Neural progenitor cell (in vitro differentiated cells): Measurements from ENCODE around the gene ZFP3. TPM values are rescaled to one million over a fixed set of nuclear protein-coding genes. Genes with fewer than 3 reads are reported as not detected.
"Not testable (repeated sequence)": the region's sequence is repeated elsewhere in the genome, so short reads cannot be mapped to it uniquely, and the experiment has no call there.

Experiments
- DNase-seq: peaks from one replicate; pipeline ENCODE4 v3.0.0-alpha.2; 2016; ENCODE audit warnings: low spot score
- H2AFZ ChIP-seq: fragments of 200-600 bp; sonication (generic); replicated peaks from 2 replicates; pipeline ENCODE4 v1.6.1; 2016; ENCODE audit warnings: antibody characterized with exemption
- H3F3A ChIP-seq: fragments of 200-600 bp; sonication (generic); 2 replicates; pipeline ENCODE4 v1.6.1; 2016; ENCODE audit warnings: antibody characterized with exemption, low read depth
- H3K27ac ChIP-seq: fragments of 200-600 bp; sonication (generic); 2 replicates; pipeline ENCODE4 v1.5.1; 2016; ENCODE audit warnings: mild to moderate bottlenecking
- H3K27me3 ChIP-seq: fragments of 200-600 bp; sonication (generic); 2 replicates; pipeline ENCODE4 v1.6.1; 2016; ENCODE audit warnings: mild to moderate bottlenecking, moderate library complexity
- H3K36me3 ChIP-seq: fragments of 200-600 bp; sonication (generic); 2 replicates; pipeline ENCODE4 v1.5.1; 2016
- H3K4me1 ChIP-seq: fragments of 200-600 bp; sonication (generic); 2 replicates; pipeline ENCODE4 v1.6.1; 2016; ENCODE audit warnings: mixed run types
- H3K4me2 ChIP-seq: fragments of 200-600 bp; sonication (generic); 2 replicates; pipeline ENCODE4 v1.6.1; 2016
- H3K4me3 ChIP-seq: fragments of 200-600 bp; sonication (generic); 2 replicates; pipeline ENCODE4 v1.5.1; 2016
- H3K79me2 ChIP-seq: fragments of 200-600 bp; sonication (generic); 2 replicates; pipeline ENCODE4 v1.6.1; 2016; ENCODE audit warnings: low read depth
- H3K9ac ChIP-seq: fragments of 200-600 bp; sonication (generic); 2 replicates; pipeline ENCODE4 v1.6.1; 2016
- H3K9me3 ChIP-seq: fragments of 200-600 bp; sonication (generic); 2 replicates; pipeline ENCODE4 v1.5.1; 2016; ENCODE audit warnings: low read depth
- H4K20me1 ChIP-seq: fragments of 200-600 bp; sonication (generic); 2 replicates; pipeline ENCODE4 v1.6.1; 2016; ENCODE audit warnings: low read depth
- H3K27ac Mint-ChIP-seq: 3 replicates; pipeline ENCODE4 v1.8.0; 2021; ENCODE audit warnings: mixed read lengths
- H3K27me3 Mint-ChIP-seq: 2 replicates; pipeline ENCODE4 v1.8.0; 2022; ENCODE audit warnings: low read depth, mild to moderate bottlenecking, inconsistent platforms, moderate library complexity, mixed read lengths; ENCODE audit not compliant: insufficient read depth
- H3K36me3 Mint-ChIP-seq: 3 replicates; pipeline ENCODE4 v1.8.0; 2021; ENCODE audit warnings: mixed read lengths
- H3K4me1 Mint-ChIP-seq: 3 replicates; pipeline ENCODE4 v1.8.0; 2021; ENCODE audit warnings: mixed read lengths
- H3K4me3 Mint-ChIP-seq: 3 replicates; pipeline ENCODE4 v1.8.0; 2021; ENCODE audit warnings: mild to moderate bottlenecking, moderate library complexity, mixed read lengths
- H3K9me3 Mint-ChIP-seq: 3 replicates; pipeline ENCODE4 v1.8.0; 2020; ENCODE audit warnings: mixed read lengths
- CTCF ChIP-seq: fragments of 200-600 bp; sonication (generic); IDR thresholded peaks from 2 replicates; pipeline ENCODE4 v1.5.1; 2017; ENCODE audit warnings: antibody characterized with exemption, mild to moderate bottlenecking
- EZH2 ChIP-seq: fragments of 200-600 bp; sonication (generic); IDR thresholded peaks from 2 replicates; pipeline ENCODE4 v1.6.1; 2017; ENCODE audit warnings: antibody characterized with exemption, mild to moderate bottlenecking, moderate library complexity
- EZH2phosphoT487 ChIP-seq: fragments of 200-600 bp; sonication (generic); IDR thresholded peaks from 2 replicates; pipeline ENCODE4 v1.6.1; 2017; ENCODE audit warnings: antibody characterized with exemption
- total RNA-seq: library from RNA; depleted of rRNA; stranded (reverse); fragments of >200 nt; gene quantifications from 2 replicates; pipeline ENCODE4 v1.2.3, GENCODE V29; 2015; ENCODE audit warnings: low replicate concordance

ZFP3 gene
- total RNA-seq, 1 donor from 2014 or later, result 0.34 TPM

GRCh38 chr17:5132503-5133225, 54.4 kb downstream of the ZFP3 start:
- H3K4me3 ChIP-seq, H3K27me3 Mint-ChIP-seq, H3K9me3 Mint-ChIP-seq, H3K4me3 Mint-ChIP-seq, H3K27me3 ChIP-seq, H3K36me3 Mint-ChIP-seq, H3K36me3 ChIP-seq, H3K4me2 ChIP-seq, H4K20me1 ChIP-seq, H3K27ac ChIP-seq, H3K79me2 ChIP-seq, DNase-seq, H3K9ac ChIP-seq, H3F3A ChIP-seq, H3K9me3 ChIP-seq, H3K4me1 Mint-ChIP-seq, H3K27ac Mint-ChIP-seq, H3K4me1 ChIP-seq, H2AFZ ChIP-seq: not testable (repeated sequence)

GRCh38 chr17:5133311-5133710, 55.0 kb downstream of the ZFP3 start:
- H4K20me1 ChIP-seq, result no peaks in the 10 kb centered on the region
- no peak overlapping the region for H3K4me2 ChIP-seq
- H3K27me3 ChIP-seq, result no peaks in the 10 kb centered on the region
- Mint-ChIP-seq H3K27me3 (peaks cover 2% of the 10 kb centered on the region), H3K36me3 (no peaks in the 10 kb centered on the region), H3K9me3 (peaks cover 2% of the 10 kb centered on the region), H3K4me1 (no peaks in the 10 kb centered on the region), H3K4me3 (no peak overlapping the region), H3K27ac (no peak overlapping the region)
- no peak for DNase-seq
- no peaks in the 10 kb centered on the region for H3K79me2 ChIP-seq
- no peaks in the 10 kb centered on the region for H3F3A ChIP-seq
- H3K4me3 ChIP-seq, result no peak overlapping the region
- H2AFZ ChIP-seq, result no peak overlapping the region
- no peaks in the 10 kb centered on the region for H3K4me1 ChIP-seq
- H3K36me3 ChIP-seq, result no peaks in the 10 kb centered on the region
- TF ChIP-seq EZH2 (no peak), CTCF (no peak), EZH2phosphoT487 (no peak)
- no peak overlapping the region for H3K27ac ChIP-seq
- no peak overlapping the region for H3K9ac ChIP-seq
- H3K9me3 ChIP-seq, result no peaks in the 10 kb centered on the region

- H3K9me3 ChIP-seq, H3K27me3 Mint-ChIP-seq, H3K36me3 Mint-ChIP-seq, H3K27ac Mint-ChIP-seq, H4K20me1 ChIP-seq, H3K4me3 ChIP-seq, H3K4me3 Mint-ChIP-seq, H3K4me2 ChIP-seq, H3K4me1 ChIP-seq, H3K27ac ChIP-seq, H3K9ac ChIP-seq, DNase-seq, H3K9me3 Mint-ChIP-seq, H3F3A ChIP-seq, H3K36me3 ChIP-seq, H3K4me1 Mint-ChIP-seq, H3K27me3 ChIP-seq, H3K79me2 ChIP-seq, H2AFZ ChIP-seq: not testable (repeated sequence)
Observed at GRCh38 chr17:5133961-5134360, 55.7 kb downstream of the ZFP3 start.

GRCh38 chr17:5134571-5134970, 56.3 kb downstream of the ZFP3 start:
- not testable (repeated sequence) for H3K4me3 ChIP-seq, H3F3A ChIP-seq, H3K27me3 ChIP-seq, H3K27me3 Mint-ChIP-seq, H4K20me1 ChIP-seq, H3K4me3 Mint-ChIP-seq, H3K79me2 ChIP-seq, H3K36me3 Mint-ChIP-seq, H3K36me3 ChIP-seq, H3K9ac ChIP-seq, H3K4me2 ChIP-seq, H3K27ac ChIP-seq, H3K9me3 Mint-ChIP-seq, H2AFZ ChIP-seq, H3K9me3 ChIP-seq, H3K4me1 ChIP-seq, H3K4me1 Mint-ChIP-seq, DNase-seq
- peak overlapping the region; percentile 53 for H3K27ac Mint-ChIP-seq

- H3K4me1 ChIP-seq, H3K27ac Mint-ChIP-seq, DNase-seq, H3K9me3 ChIP-seq, H3K4me3 ChIP-seq, H3K4me1 Mint-ChIP-seq, H3K9ac ChIP-seq, H3K79me2 ChIP-seq, H3K36me3 Mint-ChIP-seq, H3K36me3 ChIP-seq, H3F3A ChIP-seq, H3K27ac ChIP-seq, H3K27me3 ChIP-seq, H3K4me2 ChIP-seq, H4K20me1 ChIP-seq, H3K27me3 Mint-ChIP-seq, H3K4me3 Mint-ChIP-seq, H2AFZ ChIP-seq, H3K9me3 Mint-ChIP-seq: not testable (repeated sequence)
Observed at GRCh38 chr17:5135131-5135712, 57.0 kb downstream of the ZFP3 start.
